Stimulated activated CD4-positive, alpha-beta T cell treated with anti-CD3 and anti-CD28 coated beads, TNF-alpha, amount 100 ng/mL, for 24 hours (primary cell): ENCODE results near the gene FAM234B.

ENCODE experiments used
- DNase-seq, 3 experiments: peaks; one replicate each; pipeline ENCODE4 v3.0.0-alpha.2; 2020; ENCODE audit warnings: low read depth in 3 of 3

FAM234B gene

DNA sequence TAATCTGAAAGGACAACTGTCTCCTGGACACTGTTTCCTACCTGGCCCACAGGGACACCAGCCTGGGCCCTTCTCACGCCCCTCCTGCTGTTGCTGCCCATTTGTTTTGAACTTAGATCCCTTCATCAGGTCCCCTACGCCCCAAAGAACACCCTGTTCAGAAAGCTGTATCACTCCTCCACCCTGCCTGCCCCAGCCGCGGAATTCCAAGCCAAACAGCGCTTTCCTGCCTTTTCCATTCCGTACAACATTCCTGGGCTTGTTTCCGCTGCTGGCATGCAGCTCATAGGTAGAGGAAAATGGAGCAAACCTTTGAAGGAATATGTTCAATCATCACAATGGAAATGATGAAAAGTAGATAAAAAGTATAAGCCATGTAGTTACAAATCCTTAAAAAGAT, 72.1 kb downstream of the FAM234B start:
- no peak for DNase-seq

DNA sequence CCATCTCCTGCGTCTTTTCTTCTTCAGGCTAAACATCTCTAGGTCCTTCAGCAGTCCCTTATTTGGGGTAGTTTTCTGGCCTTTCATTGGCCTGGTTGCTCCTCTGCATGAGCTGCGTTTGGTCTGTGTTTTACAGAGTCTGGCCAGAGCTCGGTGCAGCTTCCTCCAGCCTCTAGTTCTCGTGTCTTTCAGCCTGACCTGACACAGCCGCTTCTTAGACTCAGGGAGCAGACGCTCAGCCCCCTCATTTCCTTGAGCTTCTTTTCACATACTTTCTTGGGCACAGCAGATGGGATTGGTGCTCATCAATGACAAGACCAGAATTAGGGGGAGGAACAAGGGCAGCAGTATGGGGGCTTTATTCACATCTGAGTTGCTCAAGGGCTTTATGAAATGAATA, 72.8 kb downstream of the FAM234B start:
- DNase-seq, result no peak

DNA sequence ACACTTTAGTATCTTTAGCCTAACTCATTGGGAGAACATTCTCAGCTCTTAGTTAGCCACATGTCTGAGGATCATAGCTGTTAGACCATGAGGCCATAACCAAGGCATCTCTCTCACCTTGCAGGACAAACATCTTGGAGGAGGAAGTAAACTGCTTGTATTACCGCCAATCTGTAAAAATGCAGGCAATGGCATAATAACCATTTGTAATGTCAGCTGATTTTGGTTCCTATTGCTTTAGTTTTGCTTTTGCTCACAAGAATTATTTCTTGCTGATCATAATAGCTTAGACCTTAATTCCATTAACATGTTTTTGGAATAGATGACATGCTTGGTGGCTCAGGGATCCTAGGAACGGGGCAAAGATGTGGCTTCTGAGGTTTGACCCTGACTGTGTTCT, 75.6 kb downstream of the FAM234B start:
- DNase-seq, result no peak

DNA sequence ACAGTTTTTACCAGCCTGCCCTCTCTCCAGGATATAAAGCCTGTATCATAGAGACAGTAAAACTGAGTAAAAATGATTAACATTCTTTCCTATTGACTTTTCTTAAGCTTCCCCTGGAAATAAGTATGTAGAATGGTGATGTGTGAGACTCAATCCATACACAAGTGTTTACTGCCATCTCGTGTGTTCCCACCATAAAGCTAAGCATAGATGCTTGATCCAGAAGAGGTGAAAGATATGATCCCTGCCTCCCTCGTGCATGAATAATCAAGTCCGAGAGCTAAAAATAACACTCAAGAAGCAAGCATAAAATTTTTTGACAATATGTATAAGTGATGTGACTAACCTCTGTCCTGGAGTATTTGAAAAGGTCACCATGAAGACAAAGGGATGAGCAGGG, 76.2 kb downstream of the FAM234B start:
- no peak for DNase-seq

DNA sequence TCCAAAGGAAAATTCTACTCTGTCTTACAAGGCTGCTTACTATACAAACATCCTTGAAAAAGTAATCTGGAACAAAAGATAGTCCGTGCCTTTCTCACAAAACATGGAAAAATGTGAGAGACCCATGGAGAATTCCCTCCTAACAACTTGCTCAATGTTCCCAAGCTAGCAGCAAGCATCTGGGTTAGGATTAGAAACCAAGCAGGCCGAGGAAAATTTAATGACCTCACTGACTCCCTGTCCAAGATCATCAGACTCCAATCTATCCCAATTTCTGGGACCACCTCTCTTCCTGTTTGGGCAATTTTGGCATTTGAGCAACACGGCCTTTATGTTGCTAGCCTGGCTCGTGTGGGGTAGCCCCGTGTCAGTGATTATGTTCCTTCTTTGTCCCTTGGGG, 77.4 kb downstream of the FAM234B start:
- no peak for DNase-seq

DNA sequence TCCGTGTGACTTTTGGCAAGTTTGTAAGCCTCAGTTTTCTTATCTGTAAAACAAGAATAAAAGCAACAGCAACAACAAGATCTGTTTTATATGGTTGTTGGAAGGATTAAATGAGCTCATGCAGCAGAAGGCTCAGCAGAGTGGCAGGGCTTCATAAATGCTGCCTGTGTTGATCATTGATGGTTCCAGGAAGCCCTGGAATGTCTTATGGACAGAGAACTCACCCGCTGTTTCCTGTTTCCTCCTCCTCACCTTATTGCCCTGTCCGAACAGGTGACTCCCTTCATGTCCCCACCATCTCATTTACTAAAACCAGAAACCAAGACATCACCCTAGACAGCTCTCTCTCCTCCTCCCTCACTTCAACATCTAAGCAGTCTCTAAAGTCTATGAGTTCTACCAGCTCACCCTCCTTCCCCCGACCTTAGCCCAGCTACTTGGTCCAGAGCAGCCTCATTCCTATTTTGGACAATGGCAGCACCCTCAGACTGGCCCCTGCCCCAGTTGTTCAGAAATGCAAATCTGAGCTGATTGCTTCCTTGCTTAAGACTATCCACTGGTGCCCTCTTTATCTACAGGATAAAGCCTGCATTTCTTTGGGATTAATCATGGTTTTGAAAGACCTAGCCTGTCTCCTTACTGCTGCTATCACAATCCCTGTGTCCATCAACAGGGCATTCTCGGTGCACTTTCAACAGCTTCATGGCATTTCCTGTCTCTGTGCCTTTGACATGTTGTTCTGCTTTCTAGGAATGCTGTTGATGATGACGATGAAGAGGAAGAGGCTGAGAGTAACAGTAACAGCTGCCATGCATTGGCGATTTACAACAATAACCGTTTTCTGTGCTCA, 80.7 kb downstream of the FAM234B start:
- DNase-seq, result no peak

DNA sequence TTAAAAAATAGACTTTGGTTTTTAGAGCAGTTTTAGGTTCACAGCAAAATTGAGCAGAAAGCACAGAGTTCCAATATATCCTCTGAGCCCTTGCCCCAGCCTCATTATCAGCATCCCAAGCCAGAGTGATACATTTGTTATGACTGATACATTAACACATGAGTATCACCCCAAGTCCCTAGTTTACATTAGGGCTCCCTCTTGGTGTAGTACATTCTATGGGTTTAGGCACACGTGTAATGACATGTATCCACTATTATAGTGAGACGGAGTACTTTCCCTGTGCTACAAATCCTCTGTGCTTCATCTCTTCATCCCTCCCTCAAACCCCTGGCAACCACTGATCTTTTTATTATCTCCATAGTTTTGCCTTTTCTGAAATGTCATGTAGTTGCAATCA, 81.8 kb downstream of the FAM234B start:
- DNase-seq, result no peak

DNA sequence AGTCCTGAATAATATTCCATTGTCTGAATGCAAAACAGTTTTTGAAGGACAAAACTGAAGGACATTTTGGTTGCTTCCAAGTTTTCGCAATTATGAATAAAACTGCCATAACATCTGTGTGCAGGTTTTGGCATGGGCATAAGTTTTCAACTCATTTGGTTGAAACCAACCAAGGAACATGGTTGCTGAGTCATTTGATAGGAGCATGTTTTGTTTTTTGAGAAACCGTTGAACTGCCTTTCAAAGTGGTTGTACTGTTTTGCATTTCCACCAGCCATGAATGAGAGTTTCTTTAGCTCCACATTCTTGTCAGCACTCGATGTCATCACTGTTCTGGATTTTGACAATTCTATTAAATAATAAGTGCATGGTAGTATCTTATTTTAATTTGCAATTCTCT, 82.3 kb downstream of the FAM234B start:
- DNase-seq, result no peak

DNA sequence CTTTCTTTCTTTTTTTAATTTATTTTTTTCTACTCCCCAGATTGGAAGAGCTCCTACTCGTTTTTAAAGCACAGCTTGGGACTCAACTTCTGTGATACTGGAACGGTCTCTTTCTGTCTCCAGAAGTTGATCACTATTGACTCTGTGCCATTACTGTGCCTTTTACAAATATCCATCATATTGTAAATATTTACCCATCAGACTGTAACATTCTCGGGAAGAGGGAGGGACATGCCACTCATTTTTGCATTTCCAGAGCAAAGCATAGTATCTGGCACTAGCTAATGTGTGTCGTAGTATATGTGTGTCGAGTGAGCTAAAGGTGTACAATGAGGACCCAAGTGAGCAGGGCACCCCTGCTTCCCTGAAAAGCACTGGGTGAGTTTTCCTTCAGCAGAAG, 83.3 kb downstream of the FAM234B start:
- DNase-seq, result no peak

DNA sequence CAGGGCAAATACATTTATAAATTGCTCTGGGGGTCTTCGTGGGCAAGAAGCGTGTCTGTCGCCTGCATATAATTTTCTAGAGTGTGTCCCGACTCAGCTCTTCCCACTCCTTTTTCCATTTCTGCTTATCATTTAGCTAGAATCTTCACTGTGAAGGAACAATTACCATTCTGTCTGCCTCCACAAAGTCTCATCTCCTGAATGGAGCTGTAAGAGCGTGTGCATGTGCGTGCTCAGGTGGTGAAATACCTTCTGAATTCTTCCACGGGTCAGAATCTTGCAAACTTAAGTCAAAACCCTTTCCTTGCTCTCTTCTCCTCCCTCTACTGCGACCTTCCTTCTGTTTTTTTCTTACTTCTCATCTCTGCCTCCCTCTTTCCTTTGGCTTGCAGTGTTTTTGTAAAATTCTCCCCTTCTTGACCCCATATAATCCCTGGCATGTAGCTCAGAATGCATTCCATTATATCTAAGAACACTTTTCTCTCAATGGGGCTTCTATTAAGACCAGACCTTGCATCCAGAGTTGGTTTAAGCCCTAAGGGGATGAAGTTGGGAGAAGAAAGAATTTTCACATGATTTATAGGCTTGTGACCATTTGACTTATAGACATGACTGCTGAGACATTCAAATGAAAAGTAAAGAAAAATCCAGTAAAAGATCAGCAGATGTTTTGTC, 84.2 kb downstream of the FAM234B start:
- no peak for DNase-seq

DNA sequence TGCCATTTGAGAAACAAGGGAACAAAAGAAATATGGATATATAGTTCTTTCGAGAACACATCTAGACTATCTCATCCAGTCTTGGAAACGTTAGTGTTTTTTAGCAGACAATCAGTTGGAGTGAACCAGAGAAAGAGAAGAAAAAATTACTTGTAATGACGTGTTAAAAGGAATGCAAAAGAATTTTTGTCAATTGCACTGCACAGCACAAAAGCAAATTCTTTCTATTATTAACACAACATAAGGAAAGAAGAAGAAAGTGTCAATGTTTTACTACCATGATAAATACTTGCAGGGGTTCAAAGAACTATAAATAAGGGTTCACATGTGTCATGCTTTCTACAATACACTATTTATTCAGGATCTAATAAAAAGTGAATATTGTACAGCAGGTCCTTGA, 86.8 kb downstream of the FAM234B start:
- no peak for DNase-seq
